GM12878 (cell line): Measurements from ENCODE around the gene CCNY. TPM values are rescaled to one million over a fixed set of nuclear protein-coding genes. Genes with fewer than 3 reads are reported as not detected.

Experiments used
- CREB1 ChIP-seq: IDR thresholded peaks from 2 replicates; pipeline ENCODE4 v1.6.1; 2012; ENCODE audit warnings: low read depth, mild to moderate bottlenecking, inconsistent platforms
- CTCF ChIP-seq, 3 experiments: IDR thresholded peaks in 2 of 3; conservative IDR thresholded peaks in 1 of 3; 2 replicates each; pipeline ENCODE4 v1.5.1; 2011; ENCODE audit warnings: low read depth in 3 of 3, low read length in 3 of 3, mild to moderate bottlenecking in 3 of 3, control low read depth in 2 of 3, moderate library complexity in 2 of 3, inconsistent platforms in 1 of 3, mixed read lengths in 1 of 3; ENCODE audit not compliant: control insufficient read depth in 2 of 3, insufficient read depth in 1 of 3; ENCODE audit errors: extremely low read depth in 1 of 3
- ETV6 ChIP-seq, 2 experiments: fragments of 450-650 bp in 1 of 2; IDR thresholded peaks in 1 of 2; conservative IDR thresholded peaks in 1 of 2; 2 replicates each; pipeline ENCODE4 v1.6.1; 2014; ENCODE audit warnings: antibody characterized with exemption in 1 of 2, borderline replicate concordance in 1 of 2, low read depth in 1 of 2, mild to moderate bottlenecking in 1 of 2, moderate library complexity in 1 of 2
- HSF1 ChIP-seq: fragments of 150-350 bp; IDR thresholded peaks from 2 replicates; pipeline ENCODE4 v1.6.1; 2014; ENCODE audit warnings: mild to moderate bottlenecking, low read depth, low read length
- KDM1A ChIP-seq: fragments of 200-600 bp; sonication (generic); IDR thresholded peaks from 2 replicates; pipeline ENCODE4 v1.6.1; 2016; ENCODE audit warnings: borderline replicate concordance
- RCOR1 ChIP-seq: conservative IDR thresholded peaks from 2 replicates; pipeline ENCODE4 v1.6.1; 2012; ENCODE audit warnings: low read depth, low read length, improper control_type of control experiment
- RFX5 ChIP-seq: IDR thresholded peaks from 2 replicates; pipeline ENCODE4 v1.6.1; 2011; ENCODE audit warnings: low read depth, low read length, improper control_type of control experiment
- ZNF592 ChIP-seq: fragments of 450-650 bp; IDR thresholded peaks from 2 replicates; pipeline ENCODE4 v1.6.1; 2017; ENCODE audit warnings: mild to moderate bottlenecking, moderate library complexity
- polyA plus RNA-seq, 11 experiments: library from polyadenylated mRNA; depleted of rRNA in 4 of 11; unstranded in 6 of 11; stranded (reverse) in 5 of 11; fragments of >200 nt; fragmentation: Nextera tagmentation in 4 of 11; fragmentation: Illumina TruSeq in 1 of 11; extraction: Ambion mirVana in 4 of 11; extraction: Trizol in 1 of 11; gene quantifications; 1 replicate in 1 of 11; 2 replicates in 10 of 11; pipeline versions ENCODE4 v1.2.1 to v1.2.3, GENCODE V29; 2011 to 2016; ENCODE audit warnings: inconsistent platforms in 2 of 11, missing spikeins in 2 of 11, low read depth in 1 of 11
- total RNA-seq, 4 experiments: library from RNA; depleted of rRNA in 3 of 4; stranded (reverse); fragments of >200 nt in 3 of 4; fragmentation: Illumina TruSeq in 1 of 4; extraction: Trizol in 1 of 4; gene quantifications; 2 replicates each; pipeline versions ENCODE4 v1.2.1 to v1.2.3, GENCODE V29; 2013 to 2021

The CCNY gene
- total and polyA plus RNA-seq, 10 of the 15 experiments (the other 5 are each of a cell fraction or from before 2014, with no cell fraction given), result 3.6 to 50.0 (median 26.1) TPM

- TF ChIP-seq ZNF592 (no peak), CREB1 (no peak), ETV6 (conservative IDR thresholded peaks at IDR 0.05 in 1 of 2, IDR thresholded peaks at IDR 0.05 in 1 of 2; ENCODE audit: borderline replicate concordance in 1 of 2, low read depth in 1 of 2) (no peak), RCOR1 (no peak), HSF1 (no peak), KDM1A (no peak), RFX5 (no peak), CTCF (IDR thresholded peaks at IDR 0.05 in 2 of 3, conservative IDR thresholded peaks at IDR 0.05 in 1 of 3; ENCODE audit: control insufficient read depth in 2 of 3, extremely low read depth in 1 of 3, insufficient read depth in 1 of 3, low read depth in 3 of 3, low read length in 3 of 3) (no peak)
- TF ChIP-seq, all 136 proteins: peak for 0
Observed at GRCh38 chr10:35427543-35427942, 91.2 kb downstream of the CCNY start (continued).
